ENCODE measurements around the gene CALCR.

CALCR gene

GRCh38 chr7:93432130-93432529 is 142.4 kb downstream of the CALCR start:
- CTCF ChIA-PET, result interaction anchor here (0.9 to 1.1 kb wide), 2 partner anchors 11 to 45 kb away, joined by 3 to 5 read pairs; no protein-coding TSS in a partner anchor
- DNase-seq (ENCODE audit: extremely low spot score), result no peak
- POLR2A ChIA-PET, result no interaction called here
- no peak for TF ChIP-seq CTCF (IDR thresholded peaks at IDR 0.05; ENCODE audit: control extremely low read depth, extremely low read depth, low read depth, missing control alignments)

- DNase-seq (ENCODE audit: extremely low spot score), result no peak
- POLR2A ChIA-PET, result no interaction called here
- no peak for TF ChIP-seq CTCF (IDR thresholded peaks at IDR 0.05; ENCODE audit: control extremely low read depth, extremely low read depth, low read depth, missing control alignments)
- CTCF ChIA-PET, result interaction anchor here (0.9 to 1.7 kb wide), 3 partner anchors 12 to 46 kb away, joined by 3 to 8 read pairs (median 5); no protein-coding TSS in a partner anchor
Observed at GRCh38 chr7:93430917-93431588, 143.5 kb downstream of the CALCR start.

GRCh38 chr7:93429563-93429962 is 145.0 kb downstream of the CALCR start:
- DNase-seq (ENCODE audit: extremely low spot score), result no peak
- TF ChIP-seq CTCF (IDR thresholded peaks at IDR 0.05; ENCODE audit: control extremely low read depth, extremely low read depth, low read depth, missing control alignments), result no peak
- ChIA-PET POLR2A (no interaction called here), CTCF (interaction anchor here (1.6 to 1.7 kb wide), 2 partner anchors 14 to 32 kb away, joined by 3 to 8 read pairs; no protein-coding TSS in a partner anchor)

- ChIA-PET CTCF (interaction anchor here (1.0 to 1.8 kb wide), 3 partner anchors 16 to 22 kb away, joined by 3 to 7 read pairs (median 3); no protein-coding TSS in a partner anchor), POLR2A (no interaction called here)
- no peak for TF ChIP-seq CTCF (IDR thresholded peaks at IDR 0.05; ENCODE audit: control extremely low read depth, extremely low read depth, low read depth, missing control alignments)
- no peak for DNase-seq (ENCODE audit: extremely low spot score)
Observed at GRCh38 chr7:93427107-93427506, 147.4 kb downstream of the CALCR start.

- ChIA-PET CTCF (interaction anchor here (1.2 kb wide), 1 partner anchor 17 kb away, joined by 3 read pairs; no protein-coding TSS in a partner anchor), POLR2A (no interaction called here)
- DNase-seq (ENCODE audit: extremely low spot score), result no peak
- TF ChIP-seq CTCF (IDR thresholded peaks at IDR 0.05; ENCODE audit: control extremely low read depth, extremely low read depth, low read depth, missing control alignments), result no peak
Observed at GRCh38 chr7:93426155-93426696, 148.3 kb downstream of the CALCR start.

GRCh38 chr7:93414574-93414973 is 159.9 kb downstream of the CALCR start:
- ChIA-PET POLR2A (no interaction called here), CTCF (interaction anchor here (1.1 kb wide), 1 partner anchor 28 kb away, joined by 4 read pairs; no protein-coding TSS in a partner anchor)
- no peak for TF ChIP-seq CTCF (IDR thresholded peaks at IDR 0.05; ENCODE audit: control extremely low read depth, extremely low read depth, low read depth, missing control alignments)
- no peak for DNase-seq (ENCODE audit: extremely low spot score)

Measured in GM10248 (cell line).